Measurements from ENCODE around the gene METTL13. TPM values are rescaled to one million over a fixed set of nuclear protein-coding genes. Genes with fewer than 3 reads are reported as not detected.

METTL13 gene, protein sequence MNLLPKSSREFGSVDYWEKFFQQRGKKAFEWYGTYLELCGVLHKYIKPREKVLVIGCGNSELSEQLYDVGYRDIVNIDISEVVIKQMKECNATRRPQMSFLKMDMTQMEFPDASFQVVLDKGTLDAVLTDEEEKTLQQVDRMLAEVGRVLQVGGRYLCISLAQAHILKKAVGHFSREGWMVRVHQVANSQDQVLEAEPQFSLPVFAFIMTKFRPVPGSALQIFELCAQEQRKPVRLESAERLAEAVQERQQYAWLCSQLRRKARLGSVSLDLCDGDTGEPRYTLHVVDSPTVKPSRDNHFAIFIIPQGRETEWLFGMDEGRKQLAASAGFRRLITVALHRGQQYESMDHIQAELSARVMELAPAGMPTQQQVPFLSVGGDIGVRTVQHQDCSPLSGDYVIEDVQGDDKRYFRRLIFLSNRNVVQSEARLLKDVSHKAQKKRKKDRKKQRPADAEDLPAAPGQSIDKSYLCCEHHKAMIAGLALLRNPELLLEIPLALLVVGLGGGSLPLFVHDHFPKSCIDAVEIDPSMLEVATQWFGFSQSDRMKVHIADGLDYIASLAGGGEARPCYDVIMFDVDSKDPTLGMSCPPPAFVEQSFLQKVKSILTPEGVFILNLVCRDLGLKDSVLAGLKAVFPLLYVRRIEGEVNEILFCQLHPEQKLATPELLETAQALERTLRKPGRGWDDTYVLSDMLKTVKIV
- total RNA-seq (2014; rRNA removed; shearing (Covaris generic)): 49.8 and 54.1 TPM in 2 replicates

DNA sequence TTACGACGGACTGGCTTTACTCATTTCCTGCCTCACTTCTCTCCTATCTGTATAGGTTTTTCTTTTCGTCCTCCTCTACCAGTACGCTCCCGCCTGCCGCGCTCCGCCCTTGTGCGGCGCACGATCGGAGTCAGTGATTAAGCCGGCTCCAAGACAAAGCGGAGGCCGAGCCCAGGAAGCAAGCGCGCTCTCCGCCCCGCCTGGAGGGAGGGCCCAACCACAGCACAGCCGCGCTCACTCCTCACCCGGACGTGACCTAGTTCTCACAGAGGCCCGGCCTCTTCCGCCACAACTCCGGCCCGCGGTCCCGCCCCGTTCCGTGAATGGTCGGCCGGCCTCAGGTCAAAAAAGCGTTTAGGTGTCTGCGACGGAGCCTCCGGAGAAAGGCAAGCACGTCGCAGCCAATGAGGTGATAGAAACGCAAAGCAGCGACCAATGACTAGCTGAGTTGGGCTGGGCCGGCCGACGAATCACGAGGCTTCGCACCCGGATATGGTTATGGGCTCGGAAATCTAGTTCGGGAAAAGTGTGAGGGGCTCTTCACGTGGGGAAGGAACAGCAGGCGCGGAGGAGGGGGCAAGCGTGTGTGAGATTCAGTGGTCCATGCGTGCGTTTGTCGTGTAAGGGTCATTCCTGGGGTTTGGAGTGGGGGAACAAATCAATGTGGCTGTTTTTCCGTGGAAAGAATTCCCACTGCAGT lies at the start of gene METTL13:
TSS of gene METTL13 (plus strand) at position 485 of the 700 bp plus-strand sequence. CDS start 308 bp downstream, outside the sequence.
- peak; percentile 99 for DNase-seq (ENCODE audit: low spot score)

DNA sequence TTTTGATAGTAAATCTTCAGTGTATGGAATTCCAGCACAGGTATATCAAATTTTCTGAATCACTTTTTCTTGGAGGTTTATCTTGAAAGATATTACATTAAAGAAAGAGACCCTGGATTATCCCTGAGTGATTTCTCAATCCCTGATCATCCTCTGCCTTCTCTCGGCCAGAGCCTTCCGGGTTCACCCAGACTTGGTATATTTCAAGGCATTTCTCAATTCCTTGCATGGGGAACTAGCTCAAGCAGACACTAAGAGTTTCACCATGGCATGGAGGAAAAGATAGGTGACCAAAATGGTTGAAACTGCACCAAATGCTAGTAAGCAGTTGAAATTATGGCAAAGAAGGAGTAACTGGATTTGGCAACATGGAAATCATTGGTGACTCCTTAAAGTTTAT lies 45.3 kb upstream of the METTL13 start:
- DNase-seq (ENCODE audit: low spot score): no peak

DNA sequence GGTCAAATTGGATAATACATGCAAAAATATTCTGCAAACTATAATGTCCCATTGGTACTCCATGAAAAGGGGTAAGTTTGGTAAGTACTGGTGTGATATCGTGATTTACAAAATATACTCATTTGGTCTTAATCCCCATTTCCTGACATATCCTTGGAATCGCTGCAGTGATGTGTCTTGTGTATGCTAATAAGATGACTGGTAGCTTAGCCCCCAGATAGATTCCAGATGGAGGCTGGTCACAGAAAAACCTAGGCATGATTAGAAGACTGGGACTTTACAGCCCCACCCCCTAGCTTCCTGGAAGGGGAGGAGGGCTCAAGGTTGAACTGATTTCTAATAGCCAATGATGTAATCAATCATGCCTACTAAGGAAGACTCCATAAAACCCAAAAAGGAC lies 42.5 kb upstream of the METTL13 start:
- no peak for DNase-seq (ENCODE audit: low spot score)

DNA sequence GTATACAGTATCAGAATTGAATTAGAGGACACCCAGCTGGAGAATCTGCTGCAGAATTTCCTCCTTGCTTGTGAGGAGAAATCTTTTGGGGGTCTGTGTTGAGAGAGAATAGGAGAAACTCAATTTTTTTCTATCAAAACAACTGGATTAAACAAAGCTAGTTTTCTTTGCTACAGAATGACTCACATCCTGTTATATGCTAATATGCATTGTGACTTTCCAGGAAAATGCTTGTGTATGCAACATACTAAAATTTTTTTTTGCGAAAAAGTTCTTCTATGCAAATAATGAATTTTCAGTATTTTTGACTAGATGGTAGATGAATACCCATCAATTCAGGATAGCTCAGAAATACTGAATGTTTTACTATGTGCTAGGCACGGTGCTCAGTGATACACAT lies 41.8 kb upstream of the METTL13 start:
- peak; percentile 47 for DNase-seq (ENCODE audit: low spot score)

DNA sequence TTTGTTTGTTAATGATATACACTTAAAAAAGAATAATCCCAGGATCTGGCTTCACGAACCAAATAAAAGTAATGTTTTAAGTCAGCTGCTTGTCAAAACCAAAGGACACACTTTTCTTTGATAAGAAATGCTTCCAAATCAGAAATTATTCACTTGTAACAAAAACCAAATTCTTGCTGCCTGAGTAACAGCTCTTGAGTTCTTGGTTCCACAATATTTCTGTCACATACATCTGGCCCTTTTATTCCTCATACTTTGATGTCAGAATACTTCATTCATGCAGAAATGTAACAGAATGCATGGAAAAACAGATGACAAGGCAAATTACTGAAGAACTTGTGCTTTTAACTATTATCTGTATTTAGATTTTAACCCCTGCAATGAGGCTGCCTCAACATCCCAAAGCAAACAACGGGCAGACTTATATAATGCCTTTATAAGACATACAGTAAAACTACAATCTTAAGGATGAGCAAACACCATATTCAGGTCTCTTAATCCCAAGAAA lies 41.0 kb upstream of the METTL13 start:
- DNase-seq (ENCODE audit: low spot score): no peak

DNA sequence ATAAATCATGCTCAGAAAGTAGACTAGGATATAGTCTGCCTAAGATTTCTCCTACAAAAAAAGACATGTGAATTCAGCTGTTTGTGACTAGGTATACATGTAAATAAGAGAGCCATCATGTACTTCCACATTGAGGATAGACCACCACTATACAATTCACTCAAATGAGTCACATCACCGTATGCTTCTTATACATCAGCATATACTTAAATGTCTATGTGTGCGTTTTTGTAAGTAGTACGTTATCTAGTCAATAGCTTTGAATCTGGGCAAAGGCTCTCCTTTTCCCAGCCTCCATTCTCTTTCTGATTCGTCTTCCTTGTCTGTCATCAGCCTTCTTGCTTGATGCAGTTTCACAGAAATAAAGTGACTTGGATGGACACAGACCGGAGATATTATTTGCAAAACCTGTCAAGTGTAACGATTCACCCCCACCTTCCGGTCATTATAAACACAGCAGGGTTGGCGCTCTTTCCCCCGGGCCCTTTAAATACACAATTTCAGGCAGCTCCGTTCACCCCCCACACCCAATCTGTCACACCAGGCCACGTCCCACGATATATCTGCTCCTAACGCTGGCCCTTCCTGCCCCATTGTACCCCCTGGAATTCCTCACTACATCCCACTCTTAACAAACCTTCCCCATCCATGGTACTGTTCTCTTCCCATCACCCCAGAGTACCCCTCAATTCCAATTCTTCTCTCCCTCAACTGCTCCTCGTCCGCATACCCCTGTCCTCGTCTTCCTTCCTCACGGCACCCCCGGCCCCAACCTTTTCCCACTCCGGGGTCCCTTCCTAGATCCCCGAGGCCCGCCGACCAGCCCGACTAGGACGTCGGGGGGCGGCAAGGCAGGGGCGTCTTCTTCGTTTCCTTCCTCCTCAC lies 40.2 kb upstream of the METTL13 start:
- peak; percentile 42 for DNase-seq (ENCODE audit: low spot score)

DNA sequence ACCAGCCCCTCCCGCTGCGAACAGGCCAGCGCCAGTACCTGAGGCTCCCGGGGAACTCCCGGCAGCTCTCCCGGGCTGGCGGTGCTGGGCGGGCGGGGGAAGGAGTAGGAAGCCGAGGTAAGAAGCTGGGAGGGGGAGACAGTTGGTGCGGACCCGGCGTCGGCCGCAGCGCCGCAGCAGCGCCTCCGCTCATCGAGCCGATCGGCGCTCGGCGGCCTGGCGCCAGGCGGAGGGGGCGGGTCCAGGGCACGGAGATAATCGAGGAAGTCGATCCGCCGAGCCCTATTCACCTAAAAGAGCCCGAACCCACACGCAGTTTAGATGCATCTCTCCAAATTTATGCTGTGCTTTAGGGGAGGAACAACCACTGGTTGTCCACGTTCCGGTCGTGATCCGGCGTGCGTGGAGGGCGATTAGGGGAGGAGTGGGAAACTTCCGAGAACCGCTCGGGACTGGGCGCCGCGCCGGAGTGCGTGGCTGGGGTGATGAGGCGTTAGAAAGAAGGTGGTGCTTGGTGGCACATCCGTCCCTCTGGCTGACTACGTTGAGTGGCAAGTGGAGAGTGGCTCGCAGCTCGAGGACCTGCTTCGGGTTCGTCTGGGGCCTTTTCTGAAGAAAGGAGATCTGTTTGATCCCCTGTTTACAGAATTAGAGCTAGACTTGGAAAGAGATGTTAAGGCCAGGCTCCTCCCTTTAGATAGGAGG lies 39.4 kb upstream of the METTL13 start, which contains the start of gene VAMP4:
TSS of gene VAMP4 (minus strand) at position 194 of the 705 bp plus-strand sequence. CDS start 3,651 bp downstream, outside the sequence.
- peak; percentile 75 for DNase-seq (ENCODE audit: low spot score)

DNA sequence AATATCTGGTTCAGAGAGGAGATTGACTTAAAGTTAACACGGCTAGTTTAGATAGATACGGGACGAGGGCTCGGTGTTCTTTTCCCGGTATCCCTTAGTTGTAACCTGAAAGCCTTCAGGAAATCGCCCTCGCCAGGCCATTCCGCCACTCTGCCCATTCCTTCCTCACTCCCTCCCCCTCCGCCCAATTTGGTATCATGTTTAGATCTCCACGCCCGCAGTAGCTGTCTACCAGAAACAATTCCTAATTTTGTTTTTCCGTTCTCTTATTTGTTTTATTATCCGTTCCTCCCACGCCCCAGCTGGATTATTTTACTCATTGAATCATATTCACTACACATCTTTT lies 38.9 kb upstream of the METTL13 start:
- peak; percentile 61 for DNase-seq (ENCODE audit: low spot score)

DNA sequence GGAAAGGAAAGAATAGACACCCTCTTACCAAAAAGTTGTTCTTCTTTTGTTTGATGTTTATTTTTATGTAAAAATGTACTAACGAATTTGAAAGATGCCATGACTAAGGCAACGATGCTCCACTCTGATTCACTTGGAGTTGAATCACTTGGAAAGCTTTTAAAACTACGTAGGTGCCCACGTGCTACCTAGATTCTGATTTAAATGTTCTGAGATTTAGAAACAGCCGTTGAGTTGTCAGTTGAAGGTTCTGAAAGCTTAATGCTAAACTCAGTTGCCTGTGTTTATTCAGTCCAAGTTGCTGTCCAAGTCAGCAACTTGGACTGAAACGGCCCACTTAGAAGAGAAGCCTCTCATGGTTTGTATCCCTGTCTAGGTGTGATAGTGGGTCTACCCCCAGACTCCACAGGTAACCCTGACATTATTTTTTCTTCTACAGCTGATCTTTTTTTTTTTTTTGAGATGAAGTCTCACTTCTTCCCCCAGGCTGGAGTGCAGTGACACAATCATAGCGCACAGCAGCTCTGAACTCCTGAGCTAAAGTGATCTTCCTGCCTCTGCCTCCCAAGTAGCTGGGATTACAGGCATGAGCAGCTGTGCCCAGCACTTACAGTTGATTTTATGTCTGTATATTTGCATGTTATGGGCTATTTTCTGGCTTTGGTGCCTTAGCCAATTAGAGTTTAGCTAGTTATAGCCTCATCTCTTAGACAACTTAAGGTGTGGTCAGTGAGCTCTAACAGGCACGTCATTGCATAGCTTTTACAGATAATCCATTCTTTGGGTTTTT lies 38.2 kb upstream of the METTL13 start:
- peak; percentile 70 for DNase-seq (ENCODE audit: low spot score)

DNA sequence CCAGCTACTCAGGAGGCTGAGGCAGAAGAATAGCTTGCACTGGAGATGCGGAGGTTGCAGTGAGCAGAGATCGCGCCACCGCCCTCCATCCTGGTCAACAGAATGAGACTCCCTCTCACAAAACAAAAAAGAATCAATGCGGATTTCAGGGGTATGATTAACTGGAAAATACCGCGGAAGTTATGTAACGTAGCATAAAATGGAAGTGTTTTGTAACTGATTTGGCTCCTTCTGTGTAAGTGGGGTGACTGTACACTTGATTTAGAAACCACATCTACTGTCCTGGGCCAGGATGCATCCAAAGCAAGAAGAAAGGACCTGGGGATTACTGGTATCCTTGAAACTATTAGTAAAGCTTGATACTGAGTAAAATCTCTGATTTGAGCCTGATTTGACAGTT lies 36.5 kb upstream of the METTL13 start:
- no peak for DNase-seq (ENCODE audit: low spot score)

DNA sequence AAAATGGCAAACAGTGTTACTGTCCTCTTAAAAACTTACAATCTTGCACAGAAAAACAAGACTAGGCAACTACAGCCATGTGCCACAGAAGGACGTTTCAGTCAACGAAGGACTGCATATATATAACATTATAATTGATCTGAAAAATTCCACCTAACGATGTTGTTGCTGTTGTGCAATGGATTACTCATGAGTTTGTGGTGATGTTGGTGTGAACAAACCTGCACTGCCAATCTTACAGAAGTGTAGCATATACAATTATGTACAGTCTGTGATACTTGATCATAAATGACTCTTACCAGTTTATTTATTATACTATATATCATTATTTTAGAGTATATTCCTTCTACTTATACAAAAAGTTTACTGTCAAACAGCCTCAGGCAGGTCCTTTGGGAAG lies 32.8 kb upstream of the METTL13 start:
- DNase-seq (ENCODE audit: low spot score): no peak

DNA sequence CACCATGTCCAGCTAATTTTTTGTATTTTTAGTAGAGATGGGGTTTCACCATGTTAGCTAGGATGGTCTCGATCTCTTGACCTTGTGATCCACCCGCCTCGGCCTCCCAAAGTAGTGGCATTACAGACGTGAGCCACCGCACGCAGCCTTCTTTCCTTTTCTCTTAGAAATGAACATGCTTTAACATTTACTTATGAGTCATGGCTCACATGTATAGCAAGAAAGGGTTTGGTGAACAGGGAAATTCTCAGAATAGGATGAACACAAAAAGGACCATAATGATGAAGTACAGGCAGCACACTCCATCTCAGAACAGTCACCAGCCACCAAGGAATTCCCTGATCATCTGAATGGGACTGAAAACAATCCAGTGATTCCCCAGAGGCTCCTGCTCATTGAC lies 30.2 kb upstream of the METTL13 start:
- no peak for DNase-seq (ENCODE audit: low spot score)

DNA sequence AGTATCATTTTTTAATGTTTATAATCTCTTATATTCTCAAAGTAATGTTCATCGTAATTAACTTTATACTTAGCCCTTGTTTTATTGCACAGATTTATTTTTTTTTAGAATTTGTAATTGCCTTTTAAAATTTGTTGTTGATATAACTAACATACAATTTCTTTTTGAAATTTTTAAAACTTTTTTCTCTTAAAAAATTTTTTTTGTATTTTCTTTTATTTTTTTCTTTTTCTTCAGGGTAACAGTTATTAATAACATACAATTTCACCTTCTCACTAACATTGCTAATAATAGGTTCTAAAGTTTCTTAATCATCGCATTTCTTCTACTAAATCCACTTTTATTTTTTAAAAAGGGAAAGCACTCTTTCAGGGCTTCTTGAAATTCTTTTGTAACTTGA lies 28.3 kb upstream of the METTL13 start:
- DNase-seq (ENCODE audit: low spot score): no peak

DNA sequence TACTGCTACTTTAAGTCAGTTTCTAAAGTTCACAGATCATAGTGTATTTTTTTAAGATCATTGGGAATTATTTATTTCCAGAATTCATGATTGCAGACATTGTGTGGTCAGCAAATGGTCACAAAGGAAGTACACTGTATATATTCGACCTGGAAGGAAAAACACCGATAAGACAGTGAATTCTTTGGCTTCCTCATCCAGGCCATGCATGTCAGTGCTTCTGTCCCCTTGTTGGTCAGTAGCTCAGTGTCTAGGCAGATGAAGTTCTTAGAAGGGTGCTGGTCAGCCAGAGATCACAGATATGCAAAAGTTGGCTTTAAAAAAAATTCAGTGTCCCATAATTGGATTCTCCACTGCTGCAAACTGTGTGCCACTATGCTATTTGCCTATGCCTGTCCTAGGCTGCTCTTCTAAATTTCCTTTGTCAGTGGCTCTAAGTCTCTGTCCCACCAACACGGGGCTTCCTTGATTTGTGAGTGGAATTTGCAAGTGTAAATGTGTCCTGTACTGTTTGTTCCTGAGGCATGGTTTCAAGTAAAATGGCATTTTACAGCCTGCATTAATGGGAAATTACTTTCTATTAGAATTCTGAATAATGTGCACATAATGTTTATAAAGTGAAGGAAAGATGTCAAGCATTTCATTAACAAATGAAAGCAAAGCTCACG lies 27.6 kb upstream of the METTL13 start:
- no peak for DNase-seq (ENCODE audit: low spot score)

DNA sequence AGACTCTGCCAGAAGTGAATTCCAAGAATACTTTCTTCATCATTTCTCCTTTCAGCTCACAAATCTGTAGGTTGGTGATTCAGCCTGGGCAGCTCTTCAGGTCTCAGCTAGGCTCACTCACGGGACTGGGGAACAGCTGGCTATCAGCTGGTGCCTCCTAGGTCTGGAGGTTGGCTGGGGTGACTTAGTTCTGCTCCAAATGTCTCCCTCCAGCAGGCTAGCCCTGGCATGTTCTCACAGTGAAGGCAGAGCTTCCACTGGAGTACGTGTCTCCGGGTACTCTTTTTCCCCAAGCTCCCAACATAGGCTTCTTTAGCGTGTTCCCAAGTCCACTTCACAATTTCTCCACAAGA lies 27.1 kb upstream of the METTL13 start:
- peak; percentile 14 for DNase-seq (ENCODE audit: low spot score)

DNA sequence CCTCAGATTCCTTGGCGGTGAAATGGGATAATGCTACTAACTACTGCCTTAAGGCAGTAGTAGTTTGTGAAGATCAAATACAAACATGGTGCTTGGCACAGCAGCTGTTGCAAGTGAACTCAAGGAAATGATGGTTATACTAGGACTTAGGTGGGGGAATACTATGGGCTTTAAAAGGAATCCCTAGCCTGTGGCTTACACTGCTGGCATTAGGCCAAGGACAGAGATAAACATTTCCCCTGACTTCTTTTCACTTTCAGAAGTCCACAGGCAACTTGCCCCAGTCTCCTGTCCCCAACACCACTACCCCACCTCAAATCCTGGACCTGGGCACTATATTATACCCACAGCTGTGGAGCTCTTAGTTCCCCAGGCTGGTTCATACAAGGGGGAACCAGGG lies 26.5 kb upstream of the METTL13 start:
- DNase-seq (ENCODE audit: low spot score): no peak

DNA sequence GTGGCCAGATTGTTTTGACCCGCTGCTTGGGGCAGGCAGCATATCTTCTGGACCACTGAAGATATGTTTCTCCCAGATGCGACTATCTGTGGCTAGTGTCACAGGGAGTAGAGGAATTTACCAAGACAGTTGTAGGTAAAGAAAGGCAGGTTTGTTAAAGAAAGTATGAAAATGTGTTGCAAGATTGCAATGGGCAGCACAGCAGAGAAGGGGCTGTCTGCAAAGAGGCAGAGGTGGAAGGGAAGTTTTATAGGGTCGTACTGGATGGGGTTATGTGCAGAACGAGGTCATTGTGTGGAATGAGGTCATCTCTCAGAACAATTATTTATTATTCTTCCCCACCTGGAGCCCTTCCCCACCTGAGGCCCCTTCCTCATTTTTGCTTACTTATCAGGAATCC lies 24.6 kb upstream of the METTL13 start:
- no peak for DNase-seq (ENCODE audit: low spot score)

DNA sequence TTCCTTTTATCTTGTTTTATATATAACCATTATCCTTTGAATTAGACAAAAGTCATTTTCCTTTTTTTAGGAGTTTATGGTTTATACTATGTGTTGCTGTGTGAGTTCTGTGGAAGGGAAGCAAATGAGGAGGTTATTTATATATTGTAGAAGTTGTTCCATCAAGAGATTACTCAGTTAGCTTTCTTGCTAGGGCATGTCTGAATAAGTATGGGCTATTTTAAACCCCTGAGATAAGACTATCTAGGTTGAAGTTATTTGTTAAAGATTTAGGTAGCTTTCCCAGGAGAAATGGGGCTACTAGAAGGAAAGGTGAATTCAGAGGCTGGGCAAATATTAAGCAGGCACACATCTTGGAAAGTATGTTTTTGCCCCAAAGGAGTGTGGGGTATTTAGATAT lies 23.4 kb upstream of the METTL13 start:
- DNase-seq (ENCODE audit: low spot score): no peak

DNA sequence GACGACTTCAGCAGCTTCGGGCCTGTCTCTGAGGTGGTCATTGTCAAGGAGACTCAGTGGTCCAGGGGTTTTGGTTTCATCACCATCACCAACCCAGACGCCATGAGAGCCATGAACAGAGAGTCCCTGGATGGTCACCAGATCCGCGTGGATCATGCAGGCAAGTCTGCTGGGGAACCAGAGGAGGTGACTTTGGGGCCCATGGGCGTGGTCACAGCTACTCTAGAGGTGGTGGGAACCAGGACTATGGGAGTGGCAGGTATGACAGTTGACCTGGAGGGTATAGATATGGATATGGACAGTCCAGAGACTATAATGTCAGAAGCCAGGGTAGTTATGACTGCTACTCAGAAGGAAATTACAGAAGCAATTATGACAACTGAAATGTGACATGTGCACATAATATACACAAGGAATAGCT lies 19.3 kb upstream of the METTL13 start:
- DNase-seq (ENCODE audit: low spot score): no peak
